Aorta (tissue), 5 donors: Measurements from ENCODE around the gene USO1. TPM values are rescaled to one million over a fixed set of nuclear protein-coding genes. Genes with fewer than 3 reads are reported as not detected.

Experiments used
- ATAC-seq: fragments of 200-7000 bp; cut with Tn5 transposase; one replicate; pipeline ENCODE4 v1.9.1; 2022; ENCODE audit warnings: moderate library complexity; ENCODE audit not compliant: low FRiP score
- DNase-seq, 2 donors: peaks; one replicate each; pipeline ENCODE4 v3.0.0-alpha.2; 2020
- H3K27ac ChIP-seq, 2 donors: one replicate each; pipeline ENCODE4 v1.5.1; 2013; ENCODE audit warnings: low read length in 2 of 2, mild to moderate bottlenecking in 2 of 2, moderate library complexity in 2 of 2, control low read depth in 1 of 2, inconsistent platforms in 1 of 2, low read depth in 1 of 2
- H3K27me3 ChIP-seq, 2 donors: one replicate each; pipeline ENCODE4 v1.6.1; 2013; ENCODE audit warnings: control low read depth in 1 of 2, low read length in 1 of 2, mild to moderate bottlenecking in 1 of 2, moderate library complexity in 1 of 2; ENCODE audit not compliant: insufficient read depth in 2 of 2, control insufficient read depth in 1 of 2
- H3K36me3 ChIP-seq, 2 donors: one replicate each; pipeline ENCODE4 v1.6.1; 2013; ENCODE audit warnings: control low read depth in 1 of 2, low read length in 1 of 2, mild to moderate bottlenecking in 1 of 2; ENCODE audit not compliant: insufficient read depth in 2 of 2, control insufficient read depth in 1 of 2
- H3K4me1 ChIP-seq, 2 donors: one replicate each; pipeline ENCODE4 v1.6.1; 2013; ENCODE audit warnings: low read length in 2 of 2, control low read depth in 1 of 2, mild to moderate bottlenecking in 1 of 2, moderate library complexity in 1 of 2; ENCODE audit not compliant: insufficient read depth in 2 of 2, control insufficient read depth in 1 of 2
- H3K4me3 ChIP-seq, 2 donors: one replicate each; pipeline ENCODE4 v1.5.1; 2013; ENCODE audit warnings: low read length in 2 of 2, control low read depth in 1 of 2, mild to moderate bottlenecking in 1 of 2
- H3K9me3 ChIP-seq: one replicate; pipeline ENCODE4 v1.6.1; 2013; ENCODE audit warnings: mild to moderate bottlenecking, low read length; ENCODE audit not compliant: control insufficient read depth
- WGBS, 2 donors: extraction: QIAGEN DNeasy Blood & Tissue Kit; methylation state at CpG; one replicate each; pipeline ENCODE4 v1.1.7; 2013; 5-methylcytosine and 5-hydroxymethylcytosine counted together
- intact Hi-C, 2 donors: fragments of 100-400 bp; cut with DNase I; formaldehyde crosslinking; loops; one replicate each; pipeline versions ENCODE4 v1.14.2 to v1.15.0; 2022
- polyA plus RNA-seq, 2 donors: library from polyadenylated mRNA; stranded (reverse); fragments of 200-250 nt; gene quantifications; one replicate each; pipeline ENCODE4 v1.2.3, GENCODE V29; 2013
- total RNA-seq, 2 donors: library from RNA; stranded (reverse); fragmentation: NEBNext Ultra II Directional; extraction: Animal tissue kit (Norgen Biotek cat#: 25700); gene quantifications; one replicate each; pipeline ENCODE4 v1.2.1, GENCODE V29; 2021
- donor health status: healthy with polysubstance abuse.
- donor health status: Bipolar disorder and iron deficiency.
- donor health status: DM: no; HTN: no; CAD: no.
- donor health status: DM: no; HTN: no; CAD: no.
- donor health status: DM: yes; HTN: yes; CAD: no.

USO1 gene
- total and polyA plus RNA-seq, 4 donors = 50.6 to 86.6 (median 64.4) TPM

- no peak for ATAC-seq
- intact Hi-C loops = no loop called here
- Histone ChIP-seq H3K4me3 (no peak overlapping the region), H3K9me3 (no peaks in the 10 kb centered on the region), H3K4me1 (no peaks in the 10 kb centered on the region), H3K27me3 (no peaks in the 10 kb centered on the region), H3K27ac (no peak overlapping the region), H3K36me3 (peaks cover 0 to 4% of the 10 kb centered on the region in 2 donors)
- no peak for DNase-seq
These were observed 44.7 kb downstream of the USO1 start for GRCh38 chr4:75769036-75769435.

- peaks cover 2 to 4% of the 10 kb centered on the region in 2 donors for H3K36me3 ChIP-seq
- no peaks in the 10 kb centered on the region for H3K9me3 ChIP-seq
- no peak overlapping the region for H3K4me3 ChIP-seq
- intact Hi-C loops = no loop called here
- 0% methylated on average over 1 of the region's 1 CpG for WGBS, 2 donors
- no peak overlapping the region for H3K27ac ChIP-seq
- no peak for DNase-seq
- no peak for ATAC-seq
- H3K27me3 ChIP-seq = no peaks in the 10 kb centered on the region
- no peaks in the 10 kb centered on the region for H3K4me1 ChIP-seq
These were observed 47.2 kb downstream of the USO1 start for GRCh38 chr4:75771607-75772006.

- Histone ChIP-seq H3K27ac (no peak overlapping the region), H3K4me1 (no peaks in the 10 kb centered on the region), H3K9me3 (no peaks in the 10 kb centered on the region), H3K27me3 (no peaks in the 10 kb centered on the region), H3K36me3 (peaks cover 2 to 4% of the 10 kb centered on the region in 2 donors), H3K4me3 (no peak overlapping the region)
- DNase-seq = no peak
- intact Hi-C loops = no loop called here
- ATAC-seq = no peak
- WGBS, 2 donors = 93 to 98% methylated on average over 2 of the region's 2 CpGs
These were observed 53.2 kb downstream of the USO1 start for GRCh38 chr4:75777589-75777988.

GRCh38 chr4:75779105-75779757, 54.9 kb downstream of the USO1 start:
- peaks cover 4 to 6% of the 10 kb centered on the region in 2 donors for H3K36me3 ChIP-seq
- no peaks in the 10 kb centered on the region for H3K27me3 ChIP-seq
- 74 to 80% methylated on average over 5 of the region's 5 CpGs for WGBS, 2 donors
- H3K4me1 ChIP-seq = no peaks in the 10 kb centered on the region
- DNase-seq (no peak), ATAC-seq (no peak)
- no peak overlapping the region for H3K4me3 ChIP-seq
- H3K9me3 ChIP-seq = no peaks in the 10 kb centered on the region
- no peak overlapping the region for H3K27ac ChIP-seq
- intact Hi-C loops = no loop called here

- H3K27me3 ChIP-seq = no peaks in the 10 kb centered on the region
- H3K27ac ChIP-seq = no peak overlapping the region
- no peak for DNase-seq
- no peaks in the 10 kb centered on the region for H3K9me3 ChIP-seq
- H3K4me1 ChIP-seq = no peaks in the 10 kb centered on the region
- no peak for ATAC-seq
- intact Hi-C loops = no loop called here
- H3K36me3 ChIP-seq = peaks cover 4% of the 10 kb centered on the region in 2 donors
- no peak overlapping the region for H3K4me3 ChIP-seq
These were observed 56.9 kb downstream of the USO1 start for GRCh38 chr4:75781305-75781704.

GRCh38 chr4:75786526-75786925, 62.1 kb downstream of the USO1 start:
- peaks cover 4 to 5% of the 10 kb centered on the region in 2 donors for H3K36me3 ChIP-seq
- no peak overlapping the region for H3K27ac ChIP-seq
- no peak for ATAC-seq
- no peak overlapping the region for H3K4me3 ChIP-seq
- intact Hi-C loops = no loop called here
- 91 to 94% methylated on average over 1 of the region's 1 CpG for WGBS, 2 donors
- no peaks in the 10 kb centered on the region for H3K9me3 ChIP-seq
- DNase-seq = no peak
- H3K4me1 ChIP-seq = no peaks in the 10 kb centered on the region
- H3K27me3 ChIP-seq = no peaks in the 10 kb centered on the region

- Histone ChIP-seq H3K4me1 (no peaks in the 10 kb centered on the region), H3K27me3 (no peaks in the 10 kb centered on the region), H3K4me3 (no peak overlapping the region), H3K27ac (no peak overlapping the region), H3K9me3 (no peaks in the 10 kb centered on the region), H3K36me3 (peaks cover 4 to 5% of the 10 kb centered on the region in 2 donors)
- no peak for ATAC-seq
- WGBS, 2 donors = 44 to 45% methylated on average over 1 of the region's 1 CpG
- DNase-seq = no peak
- intact Hi-C loops = no loop called here
These were observed 62.6 kb downstream of the USO1 start for GRCh38 chr4:75786938-75787337.

GRCh38 chr4:75790024-75790423, 65.6 kb downstream of the USO1 start:
- peaks cover 3 to 5% of the 10 kb centered on the region in 2 donors for H3K36me3 ChIP-seq

GRCh38 chr4:75800972-75801371, 76.6 kb downstream of the USO1 start:
- 19 to 38% methylated on average over 1 of the region's 1 CpG for WGBS, 2 donors

More at GRCh38 chr4:75790024-75790423, 65.6 kb downstream of the USO1 start:
- Histone ChIP-seq H3K4me1 (no peaks in the 10 kb centered on the region), H3K27me3 (no peaks in the 10 kb centered on the region), H3K9me3 (no peaks in the 10 kb centered on the region), H3K4me3 (no peak overlapping the region), H3K27ac (no peak overlapping the region)
- intact Hi-C loops = loop anchor here in 1 of 2 donors (10.0 kb wide), 1 partner anchor 65 kb away; the partner anchor contains the start of gene USO1
- WGBS, 2 donors = 88 to 97% methylated on average over 1 of the region's 1 CpG
- ATAC-seq (no peak), DNase-seq (no peak)

More at GRCh38 chr4:75800972-75801371, 76.6 kb downstream of the USO1 start:
- H3K27me3 ChIP-seq = no peaks in the 10 kb centered on the region
- no peak overlapping the region for H3K4me3 ChIP-seq
- no peaks in the 10 kb centered on the region for H3K4me1 ChIP-seq
- ATAC-seq (no peak), DNase-seq (no peak)
- H3K9me3 ChIP-seq = no peaks in the 10 kb centered on the region
- no peaks in the 10 kb centered on the region for H3K36me3 ChIP-seq
- no peak overlapping the region for H3K27ac ChIP-seq
- intact Hi-C loops = loop anchor here in 1 of 2 donors (10.0 kb wide), 1 partner anchor 156 kb away; no protein-coding TSS in a partner anchor
